ENCODE measurements around the gene LHX6.
A peak's percentile ranks its signal among the peaks of the same experiment; 100 is the strongest.

The LHX6 gene

DNA sequence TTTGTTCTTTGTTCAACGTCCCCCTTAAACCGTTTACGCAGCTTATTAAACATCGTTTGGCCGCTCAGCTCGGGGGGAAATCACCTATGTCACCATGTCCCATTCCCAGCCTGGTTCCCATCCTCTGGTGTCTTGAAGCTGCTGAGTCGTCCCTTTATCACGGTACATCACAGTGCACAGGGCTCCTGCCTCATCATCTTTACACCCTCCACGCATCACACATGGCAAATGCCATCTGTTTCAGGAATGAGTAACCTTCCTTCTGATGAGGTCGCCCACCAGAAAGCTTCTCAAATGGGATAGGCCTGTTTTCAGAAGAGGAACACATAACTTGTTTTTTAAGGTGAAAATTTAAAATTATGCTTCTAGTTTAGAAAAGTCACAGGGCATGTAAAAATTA, 7.9 kb upstream of the LHX6 start:
- H3K4me3 ChIP-seq (ENCODE audit: low read depth, low read length): no peak overlapping the region
- no peak for DNase-seq (ENCODE audit: low read depth)
- TF ChIP-seq, protein P1, sequence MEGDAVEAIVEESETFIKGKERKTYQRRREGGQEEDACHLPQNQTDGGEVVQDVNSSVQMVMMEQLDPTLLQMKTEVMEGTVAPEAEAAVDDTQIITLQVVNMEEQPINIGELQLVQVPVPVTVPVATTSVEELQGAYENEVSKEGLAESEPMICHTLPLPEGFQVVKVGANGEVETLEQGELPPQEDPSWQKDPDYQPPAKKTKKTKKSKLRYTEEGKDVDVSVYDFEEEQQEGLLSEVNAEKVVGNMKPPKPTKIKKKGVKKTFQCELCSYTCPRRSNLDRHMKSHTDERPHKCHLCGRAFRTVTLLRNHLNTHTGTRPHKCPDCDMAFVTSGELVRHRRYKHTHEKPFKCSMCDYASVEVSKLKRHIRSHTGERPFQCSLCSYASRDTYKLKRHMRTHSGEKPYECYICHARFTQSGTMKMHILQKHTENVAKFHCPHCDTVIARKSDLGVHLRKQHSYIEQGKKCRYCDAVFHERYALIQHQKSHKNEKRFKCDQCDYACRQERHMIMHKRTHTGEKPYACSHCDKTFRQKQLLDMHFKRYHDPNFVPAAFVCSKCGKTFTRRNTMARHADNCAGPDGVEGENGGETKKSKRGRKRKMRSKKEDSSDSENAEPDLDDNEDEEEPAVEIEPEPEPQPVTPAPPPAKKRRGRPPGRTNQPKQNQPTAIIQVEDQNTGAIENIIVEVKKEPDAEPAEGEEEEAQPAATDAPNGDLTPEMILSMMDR (IDR thresholded peaks at IDR 0.05; ENCODE audit: control insufficient read depth, extremely low read depth, insufficient read depth): no peak

DNA sequence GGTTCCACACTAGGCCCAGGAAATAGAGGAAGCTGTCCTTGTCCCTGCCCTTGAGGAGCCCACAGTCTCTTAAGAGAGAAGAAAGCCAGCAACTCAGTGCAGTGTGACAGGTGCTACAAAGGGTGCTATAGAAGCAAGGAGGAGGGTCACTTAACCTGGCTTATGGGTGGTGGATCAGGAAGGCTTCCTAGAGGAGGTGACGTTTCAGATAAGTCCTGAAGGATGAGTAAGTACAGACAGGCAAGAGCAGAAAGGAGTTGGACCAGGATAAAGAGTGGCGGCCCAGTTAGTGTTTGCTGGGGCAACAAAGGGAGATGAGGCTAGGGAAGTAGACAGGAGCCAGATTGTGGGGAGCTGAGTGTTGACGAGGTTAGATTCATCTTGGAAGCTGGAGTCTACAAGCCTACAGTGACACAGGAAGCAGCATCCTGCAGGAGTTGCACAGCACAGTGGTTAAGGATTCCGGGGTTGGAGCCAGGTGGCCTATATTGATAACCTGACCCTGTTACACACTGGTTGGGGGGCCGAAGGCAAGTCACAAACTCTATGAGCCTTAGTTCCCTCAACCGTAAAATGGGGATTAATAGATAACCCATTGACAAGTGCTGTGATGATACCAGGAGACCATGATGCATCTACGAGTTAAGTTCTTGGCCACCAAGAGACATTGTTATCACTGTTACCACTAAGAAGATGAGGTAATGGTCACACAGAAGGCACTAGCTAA, 5.4 kb upstream of the LHX6 start:
- TF ChIP-seq, protein P1 (IDR thresholded peaks at IDR 0.05; ENCODE audit: control insufficient read depth, extremely low read depth, insufficient read depth): no peak
- no peak overlapping the region for H3K4me3 ChIP-seq (ENCODE audit: low read depth, low read length)
- DNase-seq (ENCODE audit: low read depth): no peak

DNA sequence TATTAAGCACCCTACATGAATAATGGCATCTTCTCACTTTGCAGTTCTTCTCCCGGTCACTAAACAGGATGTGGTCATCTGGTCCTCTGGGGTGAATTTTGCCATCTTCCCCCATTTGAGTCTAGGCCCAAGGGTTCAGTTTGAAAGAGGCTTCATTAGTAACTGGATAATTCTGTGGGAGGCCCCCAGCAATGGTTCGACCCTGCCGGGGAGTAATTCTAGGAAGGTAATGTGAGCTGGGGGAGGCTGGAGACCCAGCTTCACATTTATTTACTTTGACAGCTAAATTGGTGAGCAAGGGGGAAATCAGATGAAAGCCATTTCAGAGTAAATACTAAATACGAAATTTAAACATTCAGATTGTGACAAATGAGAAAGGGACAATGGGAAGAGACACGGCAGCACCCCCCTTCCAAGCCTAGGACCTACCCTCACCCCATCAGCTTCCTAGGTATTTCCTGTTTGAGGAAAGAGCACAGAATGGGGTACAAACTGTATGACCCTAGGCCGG, 4.1 kb upstream of the LHX6 start:
- no peak overlapping the region for H3K4me3 ChIP-seq (ENCODE audit: low read depth, low read length)
- DNase-seq (ENCODE audit: low read depth): no peak
- TF ChIP-seq, protein P1 (IDR thresholded peaks at IDR 0.05; ENCODE audit: control insufficient read depth, extremely low read depth, insufficient read depth): no peak

DNA sequence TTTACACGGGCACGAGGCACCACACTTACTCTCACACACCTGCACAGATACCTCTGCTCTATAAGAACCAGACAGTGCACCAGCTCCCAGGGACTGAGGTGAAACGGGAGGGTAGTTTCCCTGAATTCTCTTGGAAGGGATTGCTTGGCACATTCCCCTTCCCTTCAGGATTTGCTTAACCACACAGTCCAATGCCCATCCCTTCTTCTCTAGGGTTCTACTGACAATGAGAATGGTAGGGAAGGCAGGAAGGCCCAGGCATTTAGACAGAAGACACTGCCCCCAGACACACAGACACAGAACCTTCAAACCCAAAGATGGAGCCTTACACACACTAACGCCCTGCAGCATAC, 704 bp upstream of the LHX6 start:
- TF ChIP-seq, protein P1 (IDR thresholded peaks at IDR 0.05; ENCODE audit: control insufficient read depth, extremely low read depth, insufficient read depth): no peak
- no peak overlapping the region for H3K4me3 ChIP-seq (ENCODE audit: low read depth, low read length)

DNA sequence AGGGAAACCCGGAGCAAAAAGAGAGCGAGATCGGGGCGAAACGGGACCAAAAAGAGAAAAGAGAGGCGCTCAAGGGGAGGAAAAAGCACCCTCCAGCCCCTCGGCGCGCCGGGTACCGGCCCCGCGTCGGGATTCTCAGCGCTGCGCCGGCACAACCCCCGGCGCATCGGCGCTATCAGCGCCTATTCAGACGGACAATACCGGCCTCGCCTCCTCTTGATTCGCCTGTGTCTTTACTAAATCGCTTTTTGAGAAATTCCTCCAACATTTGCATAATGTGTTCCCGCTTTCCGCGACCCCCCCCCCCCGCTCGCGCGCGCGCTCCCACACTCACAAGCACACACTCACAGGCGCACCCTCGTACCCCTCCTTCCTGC, 578 bp downstream of the LHX6 start:
- 0 out of 2 replicates have a peak overlapping the region, but pooled peaks have one; percentile 18 for H3K4me3 ChIP-seq (ENCODE audit: low read depth, low read length)
- TF ChIP-seq, protein P1 (IDR thresholded peaks at IDR 0.05; ENCODE audit: control insufficient read depth, extremely low read depth, insufficient read depth): no peak
- DNase-seq (ENCODE audit: low read depth): no peak

More for the DNA sequence above, 704 bp upstream of the LHX6 start:
- no peak for DNase-seq (ENCODE audit: low read depth)

DNA sequence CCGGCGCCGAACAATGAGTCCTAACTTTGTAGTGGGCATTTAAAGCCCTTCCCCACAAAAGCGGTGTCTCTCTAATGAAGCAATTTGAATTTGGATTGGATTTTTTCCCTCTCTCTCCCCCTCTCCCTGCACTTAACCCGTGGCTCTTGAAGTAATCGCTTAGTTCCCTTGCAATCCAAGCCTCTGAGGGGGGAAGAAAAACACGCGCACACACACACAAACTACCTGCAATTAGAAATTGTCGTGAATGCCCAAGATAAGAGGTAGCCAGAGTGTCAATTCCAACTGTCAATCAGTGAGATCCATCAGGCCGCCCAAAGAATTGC, 1.2 kb downstream of the LHX6 start:
- H3K4me3 ChIP-seq (ENCODE audit: low read depth, low read length): no peak overlapping the region
- TF ChIP-seq, protein P1 (IDR thresholded peaks at IDR 0.05; ENCODE audit: control insufficient read depth, extremely low read depth, insufficient read depth): no peak
- no peak for DNase-seq (ENCODE audit: low read depth)
